Body of pancreas (tissue), 4 donors: ENCODE measurements around the gene UGT2A3. TPM values are rescaled to one million over a fixed set of nuclear protein-coding genes. Genes with fewer than 3 reads are reported as not detected.

Experiments
- ATAC-seq: fragments of 150-250 bp; one replicate; pipeline ENCODE4 v1.9.1; 2016
- DNase-seq, 4 donors: peaks; one replicate each; pipeline ENCODE4 v3.0.0-alpha.2; 2019
- H3K27ac ChIP-seq, 4 donors: fragments of 200-600 bp; sonication (generic); 1 replicate in 3 of 4; 2 replicates in 1 of 4; pipeline versions ENCODE4 v1.5.1 to v1.6.1; 2016 to 2019; ENCODE audit warnings: mild to moderate bottlenecking in 1 of 4, mixed read lengths in 1 of 4, moderate library complexity in 1 of 4
- H3K27me3 ChIP-seq, 2 donors: fragments of 200-600 bp; sonication (generic); one replicate each; pipeline ENCODE4 v1.6.0; 2016; ENCODE audit warnings: mild to moderate bottlenecking in 1 of 2
- H3K36me3 ChIP-seq, 2 donors: fragments of 200-600 bp; sonication (generic); replicated peaks in 1 of 2; 2 replicates each; pipeline ENCODE4 v1.5.1; 2016; ENCODE audit warnings: low read depth in 2 of 2; ENCODE audit not compliant: insufficient read depth in 1 of 2
- H3K4me1 ChIP-seq: fragments of 200-600 bp; sonication (generic); one replicate; pipeline ENCODE4 v1.6.0; 2016
- H3K4me3 ChIP-seq, 2 donors: fragments of 200-600 bp; sonication (generic); 1 replicate in 1 of 2; 2 replicates in 1 of 2; pipeline ENCODE4 v1.5.1; 2016 to 2019
- H3K9me3 ChIP-seq, 3 donors: fragments of 200-600 bp; sonication (generic); 1 replicate in 2 of 3; 2 replicates in 1 of 3; pipeline ENCODE4 v1.5.1; 2016
- POLR2A ChIP-seq, 3 donors: fragments of 450-650 bp; IDR thresholded peaks; one replicate each; pipeline ENCODE4 v1.6.1; 2016; ENCODE audit warnings: antibody characterized with exemption in 3 of 3, mild to moderate bottlenecking in 2 of 3
- WGBS, 2 donors: methylation state at CpG; one replicate each; pipeline ENCODE4 v1.1.5; 2017; 5-methylcytosine and 5-hydroxymethylcytosine counted together
- intact Hi-C: fragments of 100-400 bp; cut with DNase I; formaldehyde crosslinking; loops from one replicate; pipeline ENCODE4 v1.15.1; 2023
- total RNA-seq, 2 donors: library from RNA; depleted of rRNA; stranded (reverse); fragments of >200 nt; gene quantifications; one replicate each; pipeline ENCODE4 v1.1.0, GENCODE V29; 2016
- TF ChIP-seq, protein P1 (sequence below), 7 experiments: fragments of 450-650 bp in 4 of 7; fragments of 200-600 bp in 3 of 7; sonication (generic) in 3 of 7; IDR thresholded peaks; one replicate each; pipeline ENCODE4 v1.5.1; 2016 to 2019; ENCODE audit warnings: antibody characterized with exemption in 7 of 7

Gene UGT2A3
- total RNA-seq, 2 donors from 2014 or later: 35.9 to 39.4 TPM

DNA sequence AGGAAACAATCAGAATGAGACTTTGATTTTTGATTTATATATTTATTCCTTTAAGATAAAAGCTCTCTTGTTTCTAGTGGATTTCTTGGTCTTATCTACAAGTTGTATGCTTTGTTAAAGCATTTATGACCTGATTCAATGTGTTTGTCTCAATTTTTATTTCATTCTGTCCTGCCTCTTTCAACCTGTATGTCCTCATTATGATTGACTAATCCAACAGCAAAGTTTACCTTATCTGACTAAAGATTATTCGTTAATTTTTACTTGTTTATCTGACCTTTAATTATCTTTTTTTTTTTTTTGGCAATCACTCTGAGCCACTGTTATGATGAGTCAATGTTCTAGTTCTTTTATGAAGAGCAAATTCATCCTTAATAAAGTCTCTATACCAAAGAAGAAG is 54.9 kb downstream of the UGT2A3 start:
- intact Hi-C loops: no loop called here
- WGBS, 2 donors: 13 to 21% methylated on average over 1 of the region's 1 CpG
- Histone ChIP-seq H3K4me3 (no peak overlapping the region), H3K27me3 (no peaks in the 10 kb centered on the region), H3K36me3 (no peaks in the 10 kb centered on the region), H3K9me3 (no peaks in the 10 kb centered on the region), H3K4me1 (no peaks in the 10 kb centered on the region), H3K27ac (no peak overlapping the region)
- no peak for TF ChIP-seq POLR2A (IDR thresholded peaks at IDR 0.05)
- TF ChIP-seq, protein P1, sequence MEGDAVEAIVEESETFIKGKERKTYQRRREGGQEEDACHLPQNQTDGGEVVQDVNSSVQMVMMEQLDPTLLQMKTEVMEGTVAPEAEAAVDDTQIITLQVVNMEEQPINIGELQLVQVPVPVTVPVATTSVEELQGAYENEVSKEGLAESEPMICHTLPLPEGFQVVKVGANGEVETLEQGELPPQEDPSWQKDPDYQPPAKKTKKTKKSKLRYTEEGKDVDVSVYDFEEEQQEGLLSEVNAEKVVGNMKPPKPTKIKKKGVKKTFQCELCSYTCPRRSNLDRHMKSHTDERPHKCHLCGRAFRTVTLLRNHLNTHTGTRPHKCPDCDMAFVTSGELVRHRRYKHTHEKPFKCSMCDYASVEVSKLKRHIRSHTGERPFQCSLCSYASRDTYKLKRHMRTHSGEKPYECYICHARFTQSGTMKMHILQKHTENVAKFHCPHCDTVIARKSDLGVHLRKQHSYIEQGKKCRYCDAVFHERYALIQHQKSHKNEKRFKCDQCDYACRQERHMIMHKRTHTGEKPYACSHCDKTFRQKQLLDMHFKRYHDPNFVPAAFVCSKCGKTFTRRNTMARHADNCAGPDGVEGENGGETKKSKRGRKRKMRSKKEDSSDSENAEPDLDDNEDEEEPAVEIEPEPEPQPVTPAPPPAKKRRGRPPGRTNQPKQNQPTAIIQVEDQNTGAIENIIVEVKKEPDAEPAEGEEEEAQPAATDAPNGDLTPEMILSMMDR (IDR thresholded peaks at IDR 0.05): no peak
- no peak for ATAC-seq
- DNase-seq: no peak

DNA sequence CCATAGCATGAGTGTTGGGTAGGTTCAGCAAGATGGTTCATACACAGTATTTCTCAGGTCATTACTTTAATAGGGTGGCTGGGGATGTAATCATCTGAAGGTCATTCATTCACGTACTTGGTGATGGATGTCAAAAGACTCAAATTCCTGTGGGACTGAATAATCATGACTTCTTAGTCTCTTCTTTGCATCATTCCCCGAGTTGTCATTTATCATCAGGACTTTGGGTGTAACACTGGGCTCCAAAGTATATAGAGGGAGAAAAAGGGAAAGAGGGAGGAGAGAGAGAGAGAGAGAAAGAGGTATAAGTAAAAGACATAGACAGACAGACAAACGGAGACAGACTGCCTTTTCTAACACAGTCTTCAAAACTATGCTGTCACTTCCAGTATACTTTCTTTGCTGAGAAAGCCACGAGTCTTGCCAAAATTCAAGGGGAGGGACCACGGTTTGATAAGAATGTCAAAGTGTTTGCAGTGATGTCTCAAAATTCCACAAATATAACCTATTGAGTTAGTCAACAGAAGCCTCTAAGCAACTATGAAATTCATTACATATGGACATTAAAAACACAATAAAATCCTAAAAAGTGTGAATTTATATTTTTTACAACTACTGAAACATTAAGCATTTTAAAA is 55.9 kb downstream of the UGT2A3 start:
- no peaks in the 10 kb centered on the region for H3K4me1 ChIP-seq
- no peak overlapping the region for H3K4me3 ChIP-seq
- DNase-seq (no peak), ATAC-seq (no peak)
- TF ChIP-seq POLR2A (IDR thresholded peaks at IDR 0.05): no peak
- TF ChIP-seq, protein P1 (IDR thresholded peaks at IDR 0.05): no peak
- intact Hi-C loops: no loop called here
- WGBS, 2 donors: 45 to 46% methylated on average over 5 of the region's 5 CpGs
- no peaks in the 10 kb centered on the region for H3K9me3 ChIP-seq
- H3K27me3 ChIP-seq: no peaks in the 10 kb centered on the region
- H3K36me3 ChIP-seq: no peaks in the 10 kb centered on the region
- no peak overlapping the region for H3K27ac ChIP-seq

DNA sequence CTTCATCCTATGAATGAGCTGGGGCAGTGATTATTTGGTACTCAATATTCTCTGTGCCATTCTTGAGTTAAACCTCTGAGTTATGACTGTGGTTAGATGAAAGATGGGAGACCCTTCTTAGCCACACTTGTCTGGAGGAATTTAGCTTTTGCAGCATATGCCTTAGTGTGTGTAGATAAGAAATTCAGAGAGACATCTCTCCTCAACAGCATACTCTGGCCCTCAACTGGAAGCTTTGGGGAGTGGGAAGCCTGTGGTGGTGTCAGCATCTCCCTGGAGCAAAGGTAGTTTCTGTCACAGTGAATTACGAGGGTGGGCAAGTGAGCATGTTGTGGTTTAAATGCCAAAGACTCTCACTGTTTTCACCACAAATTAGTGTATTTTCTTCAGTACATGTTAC is 58.7 kb downstream of the UGT2A3 start:
- H3K9me3 ChIP-seq: no peaks in the 10 kb centered on the region
- 88 to 89% methylated on average over 1 of the region's 1 CpG for WGBS, 2 donors
- H3K27ac ChIP-seq: no peak overlapping the region
- H3K27me3 ChIP-seq: no peaks in the 10 kb centered on the region
- DNase-seq: no peak
- H3K36me3 ChIP-seq: no peaks in the 10 kb centered on the region
- intact Hi-C loops: no loop called here
- ATAC-seq: no peak
- no peaks in the 10 kb centered on the region for H3K4me1 ChIP-seq
- TF ChIP-seq, protein P1 (IDR thresholded peaks at IDR 0.05): no peak
- TF ChIP-seq POLR2A (IDR thresholded peaks at IDR 0.05): no peak
- no peak overlapping the region for H3K4me3 ChIP-seq

DNA sequence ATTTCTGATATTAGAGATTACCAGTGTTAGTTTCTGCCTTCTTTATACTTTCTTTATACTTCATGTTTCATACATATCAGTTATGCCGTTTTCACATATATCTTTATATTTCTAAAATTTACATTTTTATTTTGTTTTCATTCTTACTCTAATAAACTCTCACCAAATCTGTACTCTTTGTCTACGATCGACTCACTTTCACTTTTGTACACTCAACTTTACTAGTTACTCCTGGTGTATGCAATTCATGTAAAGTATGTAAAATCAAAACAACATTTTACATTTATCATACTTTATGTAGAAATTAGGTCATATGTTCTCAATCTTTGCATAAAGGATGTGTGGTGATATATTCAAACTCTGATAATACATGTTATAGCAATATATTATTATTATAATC is 59.9 kb downstream of the UGT2A3 start:
- H3K27ac ChIP-seq: no peak overlapping the region
- H3K9me3 ChIP-seq: no peaks in the 10 kb centered on the region
- DNase-seq (no peak), ATAC-seq (no peak)
- no peak for TF ChIP-seq POLR2A (IDR thresholded peaks at IDR 0.05)
- TF ChIP-seq, protein P1 (IDR thresholded peaks at IDR 0.05): no peak
- intact Hi-C loops: no loop called here
- no peak overlapping the region for H3K4me3 ChIP-seq
- WGBS, 2 donors: 88 to 89% methylated on average over 3 of the region's 3 CpGs
- no peaks in the 10 kb centered on the region for H3K36me3 ChIP-seq
- no peaks in the 10 kb centered on the region for H3K4me1 ChIP-seq
- no peaks in the 10 kb centered on the region for H3K27me3 ChIP-seq

DNA sequence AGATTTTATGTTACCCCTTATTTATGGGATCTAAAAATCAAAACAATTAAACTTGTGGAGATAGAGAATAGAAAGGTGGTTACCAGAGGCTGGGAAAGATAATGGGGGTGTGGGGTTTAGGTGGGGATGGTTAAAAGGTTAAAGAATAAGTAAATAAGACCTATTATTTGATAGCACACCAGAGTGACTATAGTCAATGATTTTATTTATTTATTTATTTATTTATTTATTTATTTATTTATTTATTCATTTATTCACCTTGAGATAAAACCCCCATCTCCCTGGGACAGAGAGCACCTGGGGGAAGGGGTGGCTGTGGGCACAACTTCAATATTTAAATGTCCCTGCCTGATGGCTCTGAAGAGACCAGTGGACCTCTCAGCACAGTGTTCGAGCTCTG is 66.1 kb downstream of the UGT2A3 start:
- no peak overlapping the region for H3K27ac ChIP-seq
- intact Hi-C loops: no loop called here
- ATAC-seq (no peak), DNase-seq (no peak)
- no peaks in the 10 kb centered on the region for H3K9me3 ChIP-seq
- H3K4me1 ChIP-seq: peaks cover 7% of the 10 kb centered on the region
- 95 to 100% methylated on average over 1 of the region's 1 CpG for whole genome bisulfite sequencing, 2 donors
- no peak overlapping the region for H3K4me3 ChIP-seq
- H3K27me3 ChIP-seq: no peaks in the 10 kb centered on the region
- no peak for TF ChIP-seq POLR2A (IDR thresholded peaks at IDR 0.05)
- TF ChIP-seq, protein P1 (IDR thresholded peaks at IDR 0.05): no peak
- no peaks in the 10 kb centered on the region for H3K36me3 ChIP-seq
